Lower lobe of right lung (tissue), 2 donors: ENCODE results near the gene ABCG5. TPM values are rescaled to one million over a fixed set of nuclear protein-coding genes. Genes with fewer than 3 reads are reported as not detected.

Source experiments
- ATAC-seq, 2 donors: fragments of 200-7000 bp; cut with Tn5 transposase; one replicate each; pipeline ENCODE4 v1.9.1; 2020 to 2022; ENCODE audit warnings: mild to moderate bottlenecking in 2 of 2, moderate library complexity in 2 of 2
- DNase-seq: peaks from one replicate; pipeline ENCODE4 v3.0.0-alpha.2; 2020
- H3K27ac ChIP-seq: fragments of 200-600 bp; one replicate; pipeline ENCODE4 v1.8.0; 2022
- H3K27me3 ChIP-seq: fragments of 200-600 bp; one replicate; pipeline ENCODE4 v1.8.0; 2022; ENCODE audit warnings: low read depth
- H3K36me3 ChIP-seq: fragments of 200-600 bp; one replicate; pipeline ENCODE4 v1.8.0; 2022; ENCODE audit warnings: mild to moderate bottlenecking
- H3K4me1 ChIP-seq: fragments of 200-600 bp; one replicate; pipeline ENCODE4 v1.8.0; 2022
- H3K4me3 ChIP-seq: fragments of 200-600 bp; one replicate; pipeline ENCODE4 v1.8.0; 2022; ENCODE audit warnings: mild to moderate bottlenecking
- H3K9me3 ChIP-seq: fragments of 200-600 bp; one replicate; pipeline ENCODE4 v1.8.0; 2022
- CTCF ChIP-seq: fragments of 200-600 bp; IDR thresholded peaks from one replicate; pipeline ENCODE4 v1.8.0; 2022; ENCODE audit warnings: antibody characterized with exemption, mild to moderate bottlenecking
- intact Hi-C: fragments of 100-400 bp; cut with DNase I; formaldehyde crosslinking; loops from one replicate; pipeline ENCODE4 v1.11.0; 2022
- total RNA-seq: library from RNA; stranded (reverse); fragmentation: NEBNext Ultra II Directional; extraction: Animal tissue kit (Norgen Biotek cat#: 25700); gene quantifications from one replicate; pipeline ENCODE4 v1.2.1, GENCODE V29; 2021
- donor health status: DM: no; HTN: yes; CAD: no; lungs with severe emphysema.

Gene ABCG5
- total RNA-seq, 1 donor from 2014 or later = not detected

- intact Hi-C loops = no loop called here
- no peak for TF ChIP-seq CTCF
- Histone ChIP-seq H3K9me3 (no peaks in the 10 kb centered on the region), H3K4me1 (no peaks in the 10 kb centered on the region), H3K27ac (no peak overlapping the region), H3K4me3 (no peak overlapping the region), H3K27me3 (peaks cover 6% of the 10 kb centered on the region), H3K36me3 (no peaks in the 10 kb centered on the region)
- no peak for DNase-seq
- no peak for ATAC-seq
Observed at GRCh38 chr2:43872151-43872550, 33.5 kb upstream of the ABCG5 start.

GRCh38 chr2:43855292-43855691 lies 16.7 kb upstream of the ABCG5 start:
- H3K36me3 ChIP-seq = no peaks in the 10 kb centered on the region
- no peaks in the 10 kb centered on the region for H3K9me3 ChIP-seq
- intact Hi-C loops = no loop called here
- H3K27ac ChIP-seq = no peak overlapping the region
- ATAC-seq (no peak), DNase-seq (no peak)
- H3K4me3 ChIP-seq = no peak overlapping the region
- peaks cover 33% of the 10 kb centered on the region for H3K27me3 ChIP-seq
- no peaks in the 10 kb centered on the region for H3K4me1 ChIP-seq
- no peak for TF ChIP-seq CTCF

GRCh38 chr2:43854671-43855070 lies 16.0 kb upstream of the ABCG5 start:
- no peaks in the 10 kb centered on the region for H3K4me1 ChIP-seq
- no peak overlapping the region for H3K4me3 ChIP-seq
- no peak overlapping the region for H3K27ac ChIP-seq
- no peaks in the 10 kb centered on the region for H3K36me3 ChIP-seq
- no peaks in the 10 kb centered on the region for H3K9me3 ChIP-seq
- DNase-seq (no peak), ATAC-seq (no peak)
- no peak for TF ChIP-seq CTCF
- peaks cover 30% of the 10 kb centered on the region for H3K27me3 ChIP-seq
- intact Hi-C loops = no loop called here

- no peak overlapping the region for H3K4me3 ChIP-seq
- H3K27ac ChIP-seq = no peak overlapping the region
- TF ChIP-seq CTCF = no peak
- H3K9me3 ChIP-seq = no peaks in the 10 kb centered on the region
- intact Hi-C loops = no loop called here
- no peaks in the 10 kb centered on the region for H3K4me1 ChIP-seq
- DNase-seq (no peak), ATAC-seq (peak in 1 of 2 donors; percentile 15)
- H3K27me3 ChIP-seq = peaks cover 28% of the 10 kb centered on the region
- no peaks in the 10 kb centered on the region for H3K36me3 ChIP-seq
Observed at GRCh38 chr2:43853141-43854081, 14.8 kb upstream of the ABCG5 start.

- Histone ChIP-seq H3K4me3 (no peak overlapping the region), H3K27ac (no peak overlapping the region), H3K9me3 (no peaks in the 10 kb centered on the region), H3K4me1 (no peaks in the 10 kb centered on the region), H3K36me3 (no peaks in the 10 kb centered on the region), H3K27me3 (peaks cover 28% of the 10 kb centered on the region)
- DNase-seq (no peak), ATAC-seq (peak in 1 of 2 donors; percentile 9)
- TF ChIP-seq CTCF = no peak
- intact Hi-C loops = no loop called here
Observed at GRCh38 chr2:43852196-43852730, 13.6 kb upstream of the ABCG5 start.
